HCT116 (cell line): ENCODE measurements around the gene SPI1. TPM values are rescaled to one million over a fixed set of nuclear protein-coding genes. Genes with fewer than 3 reads are reported as not detected.

Source experiments
- ATAC-seq: fragments of 200-7000 bp; cut with Tn5 transposase; 2 replicates; pipeline ENCODE4 v1.9.1; 2020; ENCODE audit warnings: mild to moderate bottlenecking, moderate library complexity
- BruUV-seq: library from RNA; stranded (reverse); fragments of 400-500 nt; replicated peaks from 2 replicates; lab custom pipeline; 2021; lab: Mats Ljungman, UMichigan
- CTCF ChIA-PET: fragments of 300-600 bp; sonication (Branson Sonifier 250); formaldehyde crosslinking; loops from one replicate; lab custom pipeline; 2021; ENCODE audit warnings: antibody characterized with exemption; lab: Charles Lee
- POLR2A ChIA-PET: fragments of 300-600, 350-600 bp; sonication (Branson Sonifier 250); formaldehyde crosslinking; loops from one replicate; lab custom pipeline; 2021; ENCODE audit warnings: antibody characterized with exemption; lab: Charles Lee
- RAD21 ChIA-PET, 2 experiments: fragments of 300-600 bp; sonication (Branson Sonifier 250); formaldehyde crosslinking; loops; one replicate each; lab custom pipeline; 2023; ENCODE audit warnings: low total read pairs in 2 of 2; ENCODE audit not compliant: uncharacterized antibody in 2 of 2, unreplicated experiment in 2 of 2, low non-redundant PET in 1 of 2; lab: Charles Lee
- DNase-seq: peaks from one replicate; pipeline ENCODE4 v3.0.0-alpha.2; 2010; ENCODE audit warnings: low read depth, low spot score
- H2AFZ ChIP-seq: fragments of 200-600 bp; shearing (Covaris generic), sonication (generic); 2 replicates; pipeline ENCODE4 v1.6.1; 2017; ENCODE audit warnings: low read depth, mixed run types, mixed read lengths, antibody characterized with exemption, low read length; ENCODE audit not compliant: poor library complexity, severe bottlenecking
- H3K27ac ChIP-seq: 2 replicates; pipeline ENCODE4 v1.5.1; 2012; ENCODE audit warnings: low read depth, low read length
- H3K27me3 ChIP-seq: fragments of 200-600 bp; sonication (generic); 2 replicates; pipeline ENCODE4 v1.6.1; 2016; ENCODE audit warnings: mixed run types, low read length, mixed read lengths; ENCODE audit not compliant: insufficient read depth
- H3K36me3 ChIP-seq, 2 experiments: fragments of 200-500 bp in 1 of 2; fragments of 200-600 bp in 1 of 2; sonication (Bioruptor generic) in 1 of 2; sonication (generic) in 1 of 2; 2 replicates each; pipeline versions ENCODE4 v1.5.1 to v1.6.1; 2014 to 2016; ENCODE audit warnings: low read length in 2 of 2, inconsistent platforms in 1 of 2, mixed read lengths in 1 of 2, mixed run types in 1 of 2; ENCODE audit not compliant: insufficient read depth in 2 of 2, control insufficient read depth in 1 of 2
- H3K4me1 ChIP-seq, 2 experiments: fragments of 200-600 bp in 1 of 2; sonication (generic) in 1 of 2; 2 replicates each; pipeline versions ENCODE4 v1.5.1 to v1.6.1; 2012 to 2017; ENCODE audit warnings: low read length in 2 of 2, inconsistent platforms in 1 of 2, mild to moderate bottlenecking in 1 of 2, mixed read lengths in 1 of 2, mixed run types in 1 of 2, moderate library complexity in 1 of 2; ENCODE audit not compliant: insufficient read depth in 2 of 2, control insufficient read depth in 1 of 2
- H3K4me2 ChIP-seq: fragments of 200-600 bp; sonication (generic); 2 replicates; pipeline ENCODE4 v1.6.1; 2017; ENCODE audit warnings: mixed run types, low read length, mixed read lengths
- H3K4me3 ChIP-seq, 2 experiments: fragments of 200-600 bp in 1 of 2; sonication (generic) in 1 of 2; replicated peaks in 1 of 2; 2 replicates each; pipeline ENCODE4 v1.5.1; 2011 to 2016; ENCODE audit warnings: low read length in 2 of 2, control low read depth in 1 of 2, low read depth in 1 of 2, mild to moderate bottlenecking in 1 of 2, mixed read lengths in 1 of 2, mixed run types in 1 of 2
- H3K79me2 ChIP-seq: fragments of 200-600 bp; sonication (generic); 2 replicates; pipeline ENCODE4 v1.6.1; 2017; ENCODE audit warnings: mild to moderate bottlenecking, mixed run types, low read length, moderate library complexity, mixed read lengths; ENCODE audit not compliant: insufficient read depth
- H3K9ac ChIP-seq: fragments of 200-600 bp; sonication (generic); 2 replicates; pipeline ENCODE4 v1.6.1; 2016; ENCODE audit warnings: low read length, mixed read lengths
- H3K9me2 ChIP-seq: fragments of 200-600 bp; sonication (generic), shearing (Covaris generic); 2 replicates; pipeline ENCODE4 v1.6.1; 2017; ENCODE audit warnings: mixed run types, mild to moderate bottlenecking, moderate library complexity; ENCODE audit not compliant: insufficient read depth
- H3K9me3 ChIP-seq, 2 experiments: fragments of 200-500 bp in 1 of 2; fragments of 200-600 bp in 1 of 2; sonication (Bioruptor generic) in 1 of 2; sonication (generic) in 1 of 2; 2 replicates each; pipeline ENCODE4 v1.6.1; 2014 to 2017; ENCODE audit warnings: low read length in 2 of 2, mixed read lengths in 2 of 2, inconsistent platforms in 1 of 2, low read depth in 1 of 2, mild to moderate bottlenecking in 1 of 2, mixed run types in 1 of 2, moderate library complexity in 1 of 2; ENCODE audit not compliant: control insufficient read depth in 1 of 2, insufficient read depth in 1 of 2
- H4K20me1 ChIP-seq: fragments of 200-600 bp; sonication (generic), shearing (Covaris generic); 2 replicates; pipeline ENCODE4 v1.6.1; 2017; ENCODE audit warnings: mixed run types, mild to moderate bottlenecking, moderate library complexity; ENCODE audit not compliant: insufficient read depth
- ELF1 ChIP-seq: IDR thresholded peaks from 2 replicates; pipeline ENCODE4 v1.6.1; 2012; ENCODE audit warnings: low read depth, borderline replicate concordance
- EZH2 ChIP-seq: fragments of 200-600 bp; sonication (generic); IDR thresholded peaks from 2 replicates; pipeline ENCODE4 v1.6.1; 2017; ENCODE audit warnings: antibody characterized with exemption, mixed run types
- POLR2AphosphoS5 ChIP-seq: IDR thresholded peaks from 2 replicates; pipeline ENCODE4 v1.6.1; 2011; ENCODE audit warnings: mild to moderate bottlenecking, low read depth, low read length, moderate library complexity
- SP1 ChIP-seq: IDR thresholded peaks from 2 replicates; pipeline ENCODE4 v1.6.1; 2012; ENCODE audit warnings: low read depth
- SRF ChIP-seq: IDR thresholded peaks from 2 replicates; pipeline ENCODE4 v1.6.1; 2012; ENCODE audit warnings: low read depth
- TCF7L2 ChIP-seq: IDR thresholded peaks from 2 replicates; pipeline ENCODE4 v1.7.0; 2011; ENCODE audit warnings: borderline replicate concordance, inconsistent platforms; ENCODE audit not compliant: insufficient read depth, insufficient read length; ENCODE audit errors: extremely low read depth
- ZFX ChIP-seq: fragments of 450-650 bp; IDR thresholded peaks from 2 replicates; pipeline ENCODE4 v1.6.1; 2017
- ZNF274 ChIP-seq: fragments of 200-500 bp; sonication (Bioruptor generic); IDR thresholded peaks from 2 replicates; pipeline ENCODE4 v1.6.1; 2014; ENCODE audit warnings: mild to moderate bottlenecking, low read depth, low read length, inconsistent platforms
- intact Hi-C: fragments of 100-400 bp; cut with micrococcal nuclease; formaldehyde crosslinking; loops from 2 replicates; pipeline ENCODE4 v1.10.0; 2022
- total RNA-seq: library from RNA; stranded (reverse); gene quantifications from one replicate; pipeline ENCODE4 v1.2.1, GENCODE V29; 2021; ENCODE audit not compliant: unreplicated experiment
- TF ChIP-seq, protein P1 (sequence below): IDR thresholded peaks from 2 replicates; pipeline ENCODE4 v1.6.1; 2012; ENCODE audit warnings: low read depth
- TF ChIP-seq, protein P2 (sequence below): IDR thresholded peaks from 2 replicates; pipeline ENCODE4 v1.6.1; 2012
- TF ChIP-seq, protein P3 (sequence below): IDR thresholded peaks from 2 replicates; pipeline ENCODE4 v1.6.1; 2012
- TF ChIP-seq, protein P4 (sequence below), 3 experiments: fragments of 200-600 bp in 1 of 3; sonication (generic) in 1 of 3; IDR thresholded peaks in 2 of 3; conservative IDR thresholded peaks in 1 of 3; 2 replicates each; pipeline ENCODE4 v1.5.1; 2012 to 2017; ENCODE audit warnings: low read depth in 2 of 3, low read length in 2 of 3, antibody characterized with exemption in 1 of 3, borderline replicate concordance in 1 of 3, control low read depth in 1 of 3, mild to moderate bottlenecking in 1 of 3, mixed read lengths in 1 of 3, mixed run types in 1 of 3, moderate library complexity in 1 of 3; ENCODE audit not compliant: insufficient read depth in 1 of 3

The SPI1 gene
- total RNA-seq, 1 experiment from 2014 or later = 0.32 TPM

DNA sequence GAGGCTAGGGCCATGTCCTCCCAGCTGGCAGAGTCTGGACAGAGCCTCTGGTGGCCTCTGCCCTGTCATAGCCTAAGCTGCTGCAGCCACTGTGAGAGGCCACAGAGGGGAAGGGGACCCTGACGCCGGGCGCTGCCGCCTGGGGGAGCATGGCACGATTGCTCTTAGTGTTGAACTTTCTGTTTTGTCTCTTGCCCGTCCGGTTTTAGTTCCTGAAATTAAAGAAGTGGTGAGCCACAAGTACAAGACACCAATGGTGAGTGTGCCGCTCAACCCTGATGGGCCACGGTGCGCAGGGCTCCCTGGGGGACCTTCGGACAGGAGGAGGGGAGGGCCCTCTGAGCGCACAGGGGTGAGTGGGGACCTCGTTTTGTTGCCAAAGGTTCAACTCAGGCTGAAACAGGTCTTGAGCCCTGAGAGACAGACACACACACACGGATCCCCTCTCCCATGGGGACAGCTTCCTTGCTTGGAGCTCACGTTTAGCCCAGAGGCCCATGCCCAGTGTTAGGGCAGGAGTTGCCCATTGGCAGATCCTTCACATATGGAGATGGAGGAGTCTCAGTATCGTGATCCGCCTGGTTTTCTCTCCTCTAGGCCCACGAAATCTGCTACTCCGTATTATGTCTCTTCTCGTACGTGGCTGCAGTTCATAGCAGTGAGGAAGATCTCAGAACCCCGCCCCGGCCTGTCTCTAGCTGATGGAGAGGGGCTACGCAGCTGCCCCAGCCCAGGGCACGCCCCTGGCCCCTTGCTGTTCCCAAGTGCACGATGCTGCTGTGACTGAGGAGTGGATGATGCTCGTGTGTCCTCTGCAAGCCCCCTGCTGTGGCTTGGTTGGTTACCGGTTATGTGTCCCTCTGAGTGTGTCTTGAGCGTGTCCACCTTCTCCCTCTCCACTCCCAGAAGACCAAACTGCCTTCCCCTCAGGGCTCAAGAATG is 49.6 kb downstream of the SPI1 start:
- no peak overlapping the region for H3K9ac ChIP-seq
- H3K27me3 ChIP-seq = no peaks in the 10 kb centered on the region
- TF ChIP-seq SP1 (no peak), ELF1 (no peak), POLR2AphosphoS5 (no peak), SRF (no peak), TCF7L2 (no peak)
- TF ChIP-seq, all 23 proteins: peak for 0
- ChIA-PET POLR2A (no interaction called here), RAD21 (no interaction called here), CTCF (no interaction called here)
- Histone ChIP-seq H3K4me3 (no peak overlapping the region), H3K27ac (no peak overlapping the region), H3K79me2 (no peaks in the 10 kb centered on the region), H2AFZ (no peak overlapping the region), H3K4me2 (no peak overlapping the region), H3K9me3 (no peaks in the 10 kb centered on the region), H3K36me3 (peaks cover 7 to 12% of the 10 kb centered on the region in 2 experiments; a peak in 3 of 4 replicates), H3K9me2 (no peaks in the 10 kb centered on the region), H3K4me1 (no peaks in the 10 kb centered on the region), H4K20me1 (no peaks in the 10 kb centered on the region)
- no TSS peak for BruUV-seq
- no peak for DNase-seq
- intact Hi-C loops = no loop called here
- ATAC-seq = no peak

DNA sequence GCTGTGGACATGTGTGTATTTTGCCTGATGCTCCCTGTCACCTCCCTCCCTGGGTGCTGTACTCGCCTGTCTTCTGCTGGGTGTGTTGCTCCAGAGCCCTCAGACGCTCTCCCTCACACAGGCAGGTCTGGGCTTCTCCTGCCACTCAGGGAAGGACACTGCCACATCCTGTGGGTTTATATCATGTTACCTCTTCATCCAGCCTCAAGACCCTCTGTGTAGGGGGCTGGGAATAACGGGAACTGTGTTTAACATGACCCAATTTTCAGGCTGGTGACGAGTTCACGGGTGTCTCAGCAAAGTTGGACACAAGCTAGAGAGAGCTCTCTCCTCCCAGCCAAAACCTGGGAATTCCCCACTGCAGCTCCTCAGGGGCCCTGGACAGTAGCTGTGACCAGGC is 50.4 kb downstream of the SPI1 start:
- H2AFZ ChIP-seq = no peak overlapping the region
- no peaks in the 10 kb centered on the region for H3K4me1 ChIP-seq
- no peak overlapping the region for H3K4me3 ChIP-seq
- no peaks in the 10 kb centered on the region for H3K79me2 ChIP-seq
- RAD21 ChIA-PET = no interaction called here
- H3K27me3 ChIP-seq = no peaks in the 10 kb centered on the region
- no peaks in the 10 kb centered on the region for H3K9me2 ChIP-seq
- BruUV-seq = no TSS peak
- CTCF ChIA-PET = no interaction called here
- no peaks in the 10 kb centered on the region for H3K9me3 ChIP-seq
- intact Hi-C loops = no loop called here
- no peak overlapping the region for H3K9ac ChIP-seq
- POLR2A ChIA-PET = no interaction called here
- H4K20me1 ChIP-seq = no peaks in the 10 kb centered on the region
- no peak overlapping the region for H3K27ac ChIP-seq
- DNase-seq (no peak), ATAC-seq (no peak)
- H3K36me3 ChIP-seq = peaks cover 7 to 12% of the 10 kb centered on the region in 2 experiments; a peak in 3 of 4 replicates
- H3K4me2 ChIP-seq = no peak overlapping the region
- TF ChIP-seq ZNF274 (no peak), EZH2 (no peak), ZFX (no peak)
- TF ChIP-seq, protein P1, sequence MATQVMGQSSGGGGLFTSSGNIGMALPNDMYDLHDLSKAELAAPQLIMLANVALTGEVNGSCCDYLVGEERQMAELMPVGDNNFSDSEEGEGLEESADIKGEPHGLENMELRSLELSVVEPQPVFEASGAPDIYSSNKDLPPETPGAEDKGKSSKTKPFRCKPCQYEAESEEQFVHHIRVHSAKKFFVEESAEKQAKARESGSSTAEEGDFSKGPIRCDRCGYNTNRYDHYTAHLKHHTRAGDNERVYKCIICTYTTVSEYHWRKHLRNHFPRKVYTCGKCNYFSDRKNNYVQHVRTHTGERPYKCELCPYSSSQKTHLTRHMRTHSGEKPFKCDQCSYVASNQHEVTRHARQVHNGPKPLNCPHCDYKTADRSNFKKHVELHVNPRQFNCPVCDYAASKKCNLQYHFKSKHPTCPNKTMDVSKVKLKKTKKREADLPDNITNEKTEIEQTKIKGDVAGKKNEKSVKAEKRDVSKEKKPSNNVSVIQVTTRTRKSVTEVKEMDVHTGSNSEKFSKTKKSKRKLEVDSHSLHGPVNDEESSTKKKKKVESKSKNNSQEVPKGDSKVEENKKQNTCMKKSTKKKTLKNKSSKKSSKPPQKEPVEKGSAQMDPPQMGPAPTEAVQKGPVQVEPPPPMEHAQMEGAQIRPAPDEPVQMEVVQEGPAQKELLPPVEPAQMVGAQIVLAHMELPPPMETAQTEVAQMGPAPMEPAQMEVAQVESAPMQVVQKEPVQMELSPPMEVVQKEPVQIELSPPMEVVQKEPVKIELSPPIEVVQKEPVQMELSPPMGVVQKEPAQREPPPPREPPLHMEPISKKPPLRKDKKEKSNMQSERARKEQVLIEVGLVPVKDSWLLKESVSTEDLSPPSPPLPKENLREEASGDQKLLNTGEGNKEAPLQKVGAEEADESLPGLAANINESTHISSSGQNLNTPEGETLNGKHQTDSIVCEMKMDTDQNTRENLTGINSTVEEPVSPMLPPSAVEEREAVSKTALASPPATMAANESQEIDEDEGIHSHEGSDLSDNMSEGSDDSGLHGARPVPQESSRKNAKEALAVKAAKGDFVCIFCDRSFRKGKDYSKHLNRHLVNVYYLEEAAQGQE = no peak
- TF ChIP-seq, protein P2, sequence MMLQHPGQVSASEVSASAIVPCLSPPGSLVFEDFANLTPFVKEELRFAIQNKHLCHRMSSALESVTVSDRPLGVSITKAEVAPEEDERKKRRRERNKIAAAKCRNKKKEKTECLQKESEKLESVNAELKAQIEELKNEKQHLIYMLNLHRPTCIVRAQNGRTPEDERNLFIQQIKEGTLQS = no peak
- TF ChIP-seq, protein P3, sequence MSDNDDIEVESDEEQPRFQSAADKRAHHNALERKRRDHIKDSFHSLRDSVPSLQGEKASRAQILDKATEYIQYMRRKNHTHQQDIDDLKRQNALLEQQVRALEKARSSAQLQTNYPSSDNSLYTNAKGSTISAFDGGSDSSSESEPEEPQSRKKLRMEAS = no peak
- TF ChIP-seq, protein P4, sequence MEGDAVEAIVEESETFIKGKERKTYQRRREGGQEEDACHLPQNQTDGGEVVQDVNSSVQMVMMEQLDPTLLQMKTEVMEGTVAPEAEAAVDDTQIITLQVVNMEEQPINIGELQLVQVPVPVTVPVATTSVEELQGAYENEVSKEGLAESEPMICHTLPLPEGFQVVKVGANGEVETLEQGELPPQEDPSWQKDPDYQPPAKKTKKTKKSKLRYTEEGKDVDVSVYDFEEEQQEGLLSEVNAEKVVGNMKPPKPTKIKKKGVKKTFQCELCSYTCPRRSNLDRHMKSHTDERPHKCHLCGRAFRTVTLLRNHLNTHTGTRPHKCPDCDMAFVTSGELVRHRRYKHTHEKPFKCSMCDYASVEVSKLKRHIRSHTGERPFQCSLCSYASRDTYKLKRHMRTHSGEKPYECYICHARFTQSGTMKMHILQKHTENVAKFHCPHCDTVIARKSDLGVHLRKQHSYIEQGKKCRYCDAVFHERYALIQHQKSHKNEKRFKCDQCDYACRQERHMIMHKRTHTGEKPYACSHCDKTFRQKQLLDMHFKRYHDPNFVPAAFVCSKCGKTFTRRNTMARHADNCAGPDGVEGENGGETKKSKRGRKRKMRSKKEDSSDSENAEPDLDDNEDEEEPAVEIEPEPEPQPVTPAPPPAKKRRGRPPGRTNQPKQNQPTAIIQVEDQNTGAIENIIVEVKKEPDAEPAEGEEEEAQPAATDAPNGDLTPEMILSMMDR (IDR thresholded peaks at IDR 0.05 in 2 of 3, conservative IDR thresholded peaks at IDR 0.05 in 1 of 3; ENCODE audit: borderline replicate concordance in 1 of 3, insufficient read depth in 1 of 3, low read depth in 2 of 3, low read length in 2 of 3) = no peak
